ENCODE measurements around the gene HECA. TPM values are rescaled to one million over a fixed set of nuclear protein-coding genes. Genes with fewer than 3 reads are reported as not detected.

Gene HECA
- total RNA-seq, 1 experiment from 2014 or later = 11.6 TPM

DNA sequence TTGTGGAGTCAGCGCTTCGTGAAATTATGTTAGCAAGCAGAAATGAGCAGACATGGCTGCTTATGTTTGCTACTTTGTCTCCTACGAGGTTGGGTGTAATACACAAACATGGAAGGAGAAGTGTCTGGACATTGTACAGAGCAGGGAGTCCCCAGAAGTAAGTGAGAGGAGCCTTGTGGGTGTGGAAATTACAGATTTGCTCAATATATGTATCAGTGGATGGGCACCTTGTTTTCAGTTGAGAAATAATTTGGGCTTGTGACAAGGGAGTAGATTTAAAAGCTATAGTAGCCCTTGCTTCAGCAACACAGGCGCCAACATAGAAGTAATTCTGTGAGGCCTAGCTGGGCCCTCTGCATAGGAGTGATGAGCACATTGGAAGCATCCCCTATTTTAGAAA, 49.2 kb downstream of the HECA start:
- no TSS peak for BruUV-seq (replicated peaks)
- H3K36me3 ChIP-seq (ENCODE audit: low read depth) = no peaks in the 10 kb centered on the region
- intact Hi-C loops (cut with micrococcal nuclease; ENCODE audit: unreplicated experiment) = no loop called here

DNA sequence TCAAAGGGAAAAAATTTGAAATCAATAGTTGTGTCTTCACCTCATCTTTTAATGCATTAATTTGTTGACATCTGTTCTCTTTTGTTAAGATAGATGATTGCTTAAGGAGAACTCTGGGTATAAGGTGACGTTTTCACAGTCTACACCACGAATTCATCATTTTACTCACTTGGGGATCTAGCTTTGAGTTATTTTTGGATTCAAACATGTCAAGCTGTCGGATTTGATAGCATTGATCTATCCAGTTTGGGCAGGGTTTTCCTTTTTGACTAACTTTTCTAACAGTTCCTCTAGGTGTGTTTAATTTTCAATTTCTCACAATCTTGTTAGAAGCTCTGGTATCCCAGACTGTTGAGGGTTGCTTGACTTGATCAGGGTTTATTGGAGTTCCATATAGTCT, 49.6 kb downstream of the HECA start:
- CTCF ChIA-PET = no interaction called here

More for the DNA sequence above, 49.2 kb downstream of the HECA start:
- Histone ChIP-seq H3K27me3 (ENCODE audit: insufficient read depth, low read depth) (no peaks in the 10 kb centered on the region), H2AFZ (no peak overlapping the region), H3K27ac (no peak overlapping the region), H3K9me3 (ENCODE audit: insufficient read depth, low read depth) (no peaks in the 10 kb centered on the region), H3K4me1 (replicated peaks; ENCODE audit: insufficient read depth) (no peaks in the 10 kb centered on the region), H3F3A (ENCODE audit: insufficient read depth, low read depth) (no peaks in the 10 kb centered on the region), H3K79me2 (ENCODE audit: low read depth) (no peaks in the 10 kb centered on the region), H3K4me2 (no peak overlapping the region), H3K9me2 (ENCODE audit: insufficient read depth) (no peaks in the 10 kb centered on the region), H4K20me1 (ENCODE audit: insufficient read depth) (no peaks in the 10 kb centered on the region), H3K4me3 (no peak overlapping the region)
- CTCF ChIA-PET = no interaction called here
- TF ChIP-seq, protein P1, sequence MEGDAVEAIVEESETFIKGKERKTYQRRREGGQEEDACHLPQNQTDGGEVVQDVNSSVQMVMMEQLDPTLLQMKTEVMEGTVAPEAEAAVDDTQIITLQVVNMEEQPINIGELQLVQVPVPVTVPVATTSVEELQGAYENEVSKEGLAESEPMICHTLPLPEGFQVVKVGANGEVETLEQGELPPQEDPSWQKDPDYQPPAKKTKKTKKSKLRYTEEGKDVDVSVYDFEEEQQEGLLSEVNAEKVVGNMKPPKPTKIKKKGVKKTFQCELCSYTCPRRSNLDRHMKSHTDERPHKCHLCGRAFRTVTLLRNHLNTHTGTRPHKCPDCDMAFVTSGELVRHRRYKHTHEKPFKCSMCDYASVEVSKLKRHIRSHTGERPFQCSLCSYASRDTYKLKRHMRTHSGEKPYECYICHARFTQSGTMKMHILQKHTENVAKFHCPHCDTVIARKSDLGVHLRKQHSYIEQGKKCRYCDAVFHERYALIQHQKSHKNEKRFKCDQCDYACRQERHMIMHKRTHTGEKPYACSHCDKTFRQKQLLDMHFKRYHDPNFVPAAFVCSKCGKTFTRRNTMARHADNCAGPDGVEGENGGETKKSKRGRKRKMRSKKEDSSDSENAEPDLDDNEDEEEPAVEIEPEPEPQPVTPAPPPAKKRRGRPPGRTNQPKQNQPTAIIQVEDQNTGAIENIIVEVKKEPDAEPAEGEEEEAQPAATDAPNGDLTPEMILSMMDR (conservative IDR thresholded peaks at IDR 0.05) = no peak
- no peak for TF ChIP-seq EZH2 (IDR thresholded peaks at IDR 0.05; ENCODE audit: low read depth)
- no peak for DNase-seq
- POLR2A ChIA-PET (ENCODE audit: unreplicated experiment) = no interaction called here

DNA sequence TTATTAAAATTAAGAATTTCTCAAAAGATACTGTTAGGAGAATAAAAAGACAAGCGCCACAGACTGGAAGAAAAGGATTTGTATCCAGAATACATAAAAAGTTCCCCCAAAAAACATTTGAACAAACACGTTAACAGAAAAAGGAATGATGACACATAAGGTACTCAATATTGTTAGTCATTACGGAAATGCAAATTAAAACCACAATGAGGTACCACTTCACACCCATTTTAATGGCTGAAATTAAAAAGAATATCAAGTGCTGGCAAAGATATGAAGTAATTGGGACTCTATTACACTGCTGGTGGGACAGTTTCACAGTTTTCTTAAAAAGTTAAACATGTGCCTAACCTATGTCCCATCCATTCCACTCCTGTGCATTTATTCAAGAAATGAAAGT, 51.4 kb downstream of the HECA start:
- Histone ChIP-seq H2AFZ (no peak overlapping the region), H3K27ac (no peak overlapping the region), H3K79me2 (ENCODE audit: low read depth) (no peaks in the 10 kb centered on the region), H3F3A (ENCODE audit: insufficient read depth, low read depth) (no peaks in the 10 kb centered on the region), H3K27me3 (ENCODE audit: insufficient read depth, low read depth) (no peaks in the 10 kb centered on the region), H3K4me2 (no peak overlapping the region), H3K9me2 (ENCODE audit: insufficient read depth) (no peaks in the 10 kb centered on the region), H3K9me3 (ENCODE audit: insufficient read depth, low read depth) (no peaks in the 10 kb centered on the region), H3K36me3 (ENCODE audit: low read depth) (no peaks in the 10 kb centered on the region), H3K4me3 (no peak overlapping the region), H3K4me1 (replicated peaks; ENCODE audit: insufficient read depth) (no peaks in the 10 kb centered on the region), H4K20me1 (ENCODE audit: insufficient read depth) (no peaks in the 10 kb centered on the region)
- ChIA-PET CTCF (no interaction called here), POLR2A (ENCODE audit: unreplicated experiment) (no interaction called here)
- BruUV-seq (replicated peaks) = no TSS peak
- intact Hi-C loops (cut with micrococcal nuclease; ENCODE audit: unreplicated experiment) = no loop called here
- no peak for TF ChIP-seq EZH2 (IDR thresholded peaks at IDR 0.05; ENCODE audit: low read depth)
- no peak for DNase-seq

More for the DNA sequence above, 49.6 kb downstream of the HECA start:
- Histone ChIP-seq H3K36me3 (ENCODE audit: low read depth) (no peaks in the 10 kb centered on the region), H3K27me3 (ENCODE audit: insufficient read depth, low read depth) (no peaks in the 10 kb centered on the region), H3K27ac (no peak overlapping the region), H2AFZ (no peak overlapping the region), H3K4me2 (no peak overlapping the region), H4K20me1 (ENCODE audit: insufficient read depth) (no peaks in the 10 kb centered on the region), H3F3A (ENCODE audit: insufficient read depth, low read depth) (no peaks in the 10 kb centered on the region), H3K9me3 (ENCODE audit: insufficient read depth, low read depth) (no peaks in the 10 kb centered on the region), H3K4me3 (no peak overlapping the region), H3K79me2 (ENCODE audit: low read depth) (no peaks in the 10 kb centered on the region), H3K4me1 (replicated peaks; ENCODE audit: insufficient read depth) (no peaks in the 10 kb centered on the region), H3K9me2 (ENCODE audit: insufficient read depth) (no peaks in the 10 kb centered on the region)
- no TSS peak for BruUV-seq (replicated peaks)
- no peak for DNase-seq
- POLR2A ChIA-PET (ENCODE audit: unreplicated experiment) = no interaction called here
- intact Hi-C loops (cut with micrococcal nuclease; ENCODE audit: unreplicated experiment) = no loop called here
- TF ChIP-seq, protein P1 (conservative IDR thresholded peaks at IDR 0.05) = no peak
- no peak for TF ChIP-seq EZH2 (IDR thresholded peaks at IDR 0.05; ENCODE audit: low read depth)

DNA sequence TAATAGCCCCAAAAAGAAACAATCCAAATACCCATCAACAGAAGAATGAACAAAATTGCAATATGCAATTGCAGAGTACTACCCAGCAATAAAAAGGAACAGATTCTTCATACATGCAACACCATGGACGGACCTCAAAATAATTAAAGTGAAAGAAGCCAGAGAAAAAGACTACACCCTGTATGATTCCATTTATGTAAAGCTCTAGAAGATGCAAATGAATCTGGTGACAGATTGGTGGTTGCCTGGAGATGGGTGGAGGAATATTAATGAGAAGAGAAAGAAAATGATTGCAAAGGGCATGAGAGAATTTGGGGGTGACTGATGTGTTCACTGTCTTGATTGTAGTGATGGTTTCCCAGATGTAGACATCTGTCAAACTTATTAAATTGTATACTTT, 51.8 kb downstream of the HECA start:
- POLR2A ChIA-PET (ENCODE audit: unreplicated experiment) = no interaction called here
- no peaks in the 10 kb centered on the region for H3K79me2 ChIP-seq (ENCODE audit: low read depth)
- H3K27me3 ChIP-seq (ENCODE audit: insufficient read depth, low read depth) = no peaks in the 10 kb centered on the region
- CTCF ChIA-PET = no interaction called here
- intact Hi-C loops (cut with micrococcal nuclease; ENCODE audit: unreplicated experiment) = no loop called here
- no peaks in the 10 kb centered on the region for H3K9me3 ChIP-seq (ENCODE audit: insufficient read depth, low read depth)
- no peaks in the 10 kb centered on the region for H3K36me3 ChIP-seq (ENCODE audit: low read depth)
- no peaks in the 10 kb centered on the region for H3F3A ChIP-seq (ENCODE audit: insufficient read depth, low read depth)
- H2AFZ ChIP-seq = no peak overlapping the region
- no peak for DNase-seq
- H3K4me2 ChIP-seq = no peak overlapping the region
- TF ChIP-seq, protein P1 (conservative IDR thresholded peaks at IDR 0.05) = no peak
- no peak for TF ChIP-seq EZH2 (IDR thresholded peaks at IDR 0.05; ENCODE audit: low read depth)
- H3K27ac ChIP-seq = no peak overlapping the region
- no TSS peak for BruUV-seq (replicated peaks)
- H3K4me3 ChIP-seq = no peak overlapping the region
- no peaks in the 10 kb centered on the region for H3K9me2 ChIP-seq (ENCODE audit: insufficient read depth)
- H3K4me1 ChIP-seq (replicated peaks; ENCODE audit: insufficient read depth) = no peaks in the 10 kb centered on the region
- H4K20me1 ChIP-seq (ENCODE audit: insufficient read depth) = no peaks in the 10 kb centered on the region

All from PC-9 (cell line).